Measurements from ENCODE around the gene GPR132.

The GPR132 gene

GRCh38 chr14:105071326-105071725 lies 6.1 kb upstream of the GPR132 start:
- Histone ChIP-seq H3K9me3 (replicated peaks; ENCODE audit: insufficient read depth, low read length) (no peaks in the 10 kb centered on the region), H3K9ac (ENCODE audit: low read length) (no peak overlapping the region), H3K79me2 (ENCODE audit: low read length) (no peaks in the 10 kb centered on the region), H3K36me3 (replicated peaks; ENCODE audit: insufficient read depth, low read length) (no peaks in the 10 kb centered on the region), H3K27ac (ENCODE audit: low read length) (no peak overlapping the region), H4K20me1 (ENCODE audit: insufficient read depth, low read length) (no peaks in the 10 kb centered on the region), H2AFZ (ENCODE audit: low read length) (no peak overlapping the region), H3K27me3 (replicated peaks; ENCODE audit: insufficient read depth, low read length) (peaks cover 16% of the 10 kb centered on the region; the same call in 1 of the 2 replicates), H3F3A (ENCODE audit: insufficient read depth, low read length) (no peaks in the 10 kb centered on the region), H3K9me2 (replicated peaks; ENCODE audit: insufficient read depth, low read length) (no peaks in the 10 kb centered on the region), H3K4me2 (ENCODE audit: low read depth, low read length) (no peak overlapping the region), H3K4me1 (ENCODE audit: low read length) (peaks cover 16% of the 10 kb centered on the region), H3K4me3 (ENCODE audit: low read length) (no peak overlapping the region)
- no peak for DNase-seq
- no peak for TF ChIP-seq EZH2phosphoT487 (IDR thresholded peaks at IDR 0.05; ENCODE audit: low read length)
- TF ChIP-seq, protein P1, sequence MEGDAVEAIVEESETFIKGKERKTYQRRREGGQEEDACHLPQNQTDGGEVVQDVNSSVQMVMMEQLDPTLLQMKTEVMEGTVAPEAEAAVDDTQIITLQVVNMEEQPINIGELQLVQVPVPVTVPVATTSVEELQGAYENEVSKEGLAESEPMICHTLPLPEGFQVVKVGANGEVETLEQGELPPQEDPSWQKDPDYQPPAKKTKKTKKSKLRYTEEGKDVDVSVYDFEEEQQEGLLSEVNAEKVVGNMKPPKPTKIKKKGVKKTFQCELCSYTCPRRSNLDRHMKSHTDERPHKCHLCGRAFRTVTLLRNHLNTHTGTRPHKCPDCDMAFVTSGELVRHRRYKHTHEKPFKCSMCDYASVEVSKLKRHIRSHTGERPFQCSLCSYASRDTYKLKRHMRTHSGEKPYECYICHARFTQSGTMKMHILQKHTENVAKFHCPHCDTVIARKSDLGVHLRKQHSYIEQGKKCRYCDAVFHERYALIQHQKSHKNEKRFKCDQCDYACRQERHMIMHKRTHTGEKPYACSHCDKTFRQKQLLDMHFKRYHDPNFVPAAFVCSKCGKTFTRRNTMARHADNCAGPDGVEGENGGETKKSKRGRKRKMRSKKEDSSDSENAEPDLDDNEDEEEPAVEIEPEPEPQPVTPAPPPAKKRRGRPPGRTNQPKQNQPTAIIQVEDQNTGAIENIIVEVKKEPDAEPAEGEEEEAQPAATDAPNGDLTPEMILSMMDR (IDR thresholded peaks at IDR 0.05; ENCODE audit: low read length): no peak
- TF ChIP-seq EZH2 (optimal IDR thresholded peaks at IDR 0.05; ENCODE audit: low read depth, low read length): no peak

- TF ChIP-seq EZH2phosphoT487 (IDR thresholded peaks at IDR 0.05; ENCODE audit: low read length): no peak
- TF ChIP-seq EZH2 (optimal IDR thresholded peaks at IDR 0.05; ENCODE audit: low read depth, low read length): no peak
- TF ChIP-seq, protein P1 (IDR thresholded peaks at IDR 0.05; ENCODE audit: low read length): no peak
Observed at GRCh38 chr14:105070760-105071137, 5.5 kb upstream of the GPR132 start.

DNA sequence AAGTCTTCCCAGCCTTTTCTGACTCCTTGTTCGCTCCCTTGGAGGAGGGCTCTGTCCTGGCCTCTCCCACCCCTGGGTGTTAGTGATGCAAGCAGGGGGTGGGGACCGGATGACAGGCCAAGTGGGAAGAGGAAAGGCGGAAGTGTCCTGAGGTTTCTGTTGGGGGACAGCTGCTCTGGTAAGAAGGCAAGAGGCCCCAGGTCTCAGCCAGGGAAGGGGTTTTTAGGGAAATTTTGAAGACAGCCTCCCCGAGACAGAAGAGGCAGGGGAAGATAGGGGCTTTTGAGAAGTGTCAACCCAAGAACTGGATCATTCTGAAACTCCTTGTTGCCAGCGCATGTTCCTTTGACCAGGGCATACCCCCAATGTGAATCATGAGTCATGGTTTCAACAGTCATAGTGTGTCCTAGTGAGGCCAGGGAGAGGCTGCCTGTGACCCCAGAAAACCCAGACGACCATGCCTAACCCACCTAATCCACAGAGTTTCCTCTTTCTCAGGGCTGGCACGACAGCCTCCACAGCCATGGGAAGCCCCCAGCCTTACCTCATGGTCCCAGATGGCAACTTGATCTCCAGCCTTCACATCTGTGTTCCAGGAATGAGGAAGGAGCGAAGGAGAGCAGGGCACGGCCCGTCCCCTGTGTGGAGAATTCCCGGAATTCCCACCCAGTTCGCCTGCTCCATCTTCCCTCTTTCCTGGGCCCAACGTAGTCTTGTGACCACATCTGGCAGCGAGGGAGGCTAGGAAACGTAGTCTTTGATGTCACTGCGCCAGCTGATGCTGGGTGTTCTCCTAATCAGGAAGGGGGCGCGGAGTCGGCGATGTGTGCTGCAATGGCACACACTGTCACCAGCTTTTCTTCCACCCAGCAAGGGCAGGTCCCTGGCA lies 4.9 kb upstream of the GPR132 start:
- Histone ChIP-seq H4K20me1 (ENCODE audit: insufficient read depth, low read length) (no peaks in the 10 kb centered on the region), H3K36me3 (replicated peaks; ENCODE audit: insufficient read depth, low read length) (no peaks in the 10 kb centered on the region), H3K4me3 (ENCODE audit: low read length) (no peak overlapping the region), H3K9me3 (replicated peaks; ENCODE audit: insufficient read depth, low read length) (no peaks in the 10 kb centered on the region), H3F3A (ENCODE audit: insufficient read depth, low read length) (no peaks in the 10 kb centered on the region), H3K4me2 (ENCODE audit: low read depth, low read length) (no peak overlapping the region), H3K27me3 (replicated peaks; ENCODE audit: insufficient read depth, low read length) (peaks cover 16% of the 10 kb centered on the region; the same call in 1 of the 2 replicates), H2AFZ (ENCODE audit: low read length) (no peak overlapping the region), H3K79me2 (ENCODE audit: low read length) (peaks cover under 1% of the 10 kb centered on the region; the same call in 1 of the 2 replicates), H3K9me2 (replicated peaks; ENCODE audit: insufficient read depth, low read length) (no peaks in the 10 kb centered on the region), H3K9ac (ENCODE audit: low read length) (no peak overlapping the region), H3K4me1 (ENCODE audit: low read length) (peaks cover 26% of the 10 kb centered on the region), H3K27ac (ENCODE audit: low read length) (no peak overlapping the region)
- TF ChIP-seq, protein P1 (IDR thresholded peaks at IDR 0.05; ENCODE audit: low read length): no peak
- TF ChIP-seq EZH2phosphoT487 (IDR thresholded peaks at IDR 0.05; ENCODE audit: low read length) (no peak), EZH2 (optimal IDR thresholded peaks at IDR 0.05; ENCODE audit: low read depth, low read length) (no peak)
- no peak for DNase-seq

More at GRCh38 chr14:105070760-105071137, 5.5 kb upstream of the GPR132 start:
- H3K4me1 ChIP-seq (ENCODE audit: low read length): peaks cover 21% of the 10 kb centered on the region
- DNase-seq: no peak
- peaks cover 16% of the 10 kb centered on the region; the same call in 1 of the 2 replicates for H3K27me3 ChIP-seq (replicated peaks; ENCODE audit: insufficient read depth, low read length)
- H3K4me3 ChIP-seq (ENCODE audit: low read length): no peak overlapping the region
- no peaks in the 10 kb centered on the region for H3K9me2 ChIP-seq (replicated peaks; ENCODE audit: insufficient read depth, low read length)
- H3K9ac ChIP-seq (ENCODE audit: low read length): no peak overlapping the region
- no peaks in the 10 kb centered on the region for H4K20me1 ChIP-seq (ENCODE audit: insufficient read depth, low read length)
- no peaks in the 10 kb centered on the region for H3K79me2 ChIP-seq (ENCODE audit: low read length)
- no peaks in the 10 kb centered on the region for H3K9me3 ChIP-seq (replicated peaks; ENCODE audit: insufficient read depth, low read length)
- H3K36me3 ChIP-seq (replicated peaks; ENCODE audit: insufficient read depth, low read length): no peaks in the 10 kb centered on the region
- no peak overlapping the region for H3K27ac ChIP-seq (ENCODE audit: low read length)
- H2AFZ ChIP-seq (ENCODE audit: low read length): no peak overlapping the region
- no peaks in the 10 kb centered on the region for H3F3A ChIP-seq (ENCODE audit: insufficient read depth, low read length)
- no peak overlapping the region for H3K4me2 ChIP-seq (ENCODE audit: low read depth, low read length)
